Mucosa of descending colon (tissue), 3 donors: ENCODE data around the gene HIVEP1. TPM values are rescaled to one million over a fixed set of nuclear protein-coding genes. Genes with fewer than 3 reads are reported as not detected.

Experiments used
- ATAC-seq: fragments of 200-7000 bp; cut with Tn5 transposase; one replicate; pipeline ENCODE4 v1.9.1; 2020; ENCODE audit warnings: mild to moderate bottlenecking, moderate library complexity
- DNase-seq, 3 donors: peaks; one replicate each; pipeline ENCODE4 v3.0.0-alpha.2; 2020
- H3K36me3 ChIP-seq: fragments of 200-600 bp; one replicate; pipeline ENCODE4 v1.8.0; 2021; ENCODE audit warnings: low read depth, mild to moderate bottlenecking
- H3K4me1 ChIP-seq: fragments of 200-600 bp; one replicate; pipeline ENCODE4 v1.8.0; 2021; ENCODE audit warnings: low read depth, mild to moderate bottlenecking
- H3K4me3 ChIP-seq: fragments of 200-600 bp; one replicate; pipeline ENCODE4 v1.8.0; 2021; ENCODE audit warnings: mild to moderate bottlenecking
- H3K9me3 ChIP-seq: fragments of 200-600 bp; one replicate; pipeline ENCODE4 v1.8.0; 2021; ENCODE audit warnings: mild to moderate bottlenecking
- CTCF ChIP-seq: fragments of 200-600 bp; IDR thresholded peaks from one replicate; pipeline ENCODE4 v1.8.0; 2022; ENCODE audit warnings: antibody characterized with exemption, mild to moderate bottlenecking
- intact Hi-C, 2 donors: fragments of 100-400 bp; cut with DNase I in 1 of 2; cut with micrococcal nuclease in 1 of 2; formaldehyde crosslinking; loops; one replicate each; pipeline versions ENCODE4 v1.11.0 to v1.11.1; 2022; cut with DNase I, micrococcal nuclease
- total RNA-seq, 3 donors: library from RNA; stranded (reverse); fragmentation: NEBNext Ultra II Directional in 2 of 3; extraction: Animal tissue kit (Norgen Biotek cat#: 25700) in 2 of 3; gene quantifications; one replicate each; pipeline versions ENCODE4 v1.2.1 to v1.2.4, GENCODE V29; 2021 to 2023
- donor health status: DM: no; HTN: no; CAD: no; lungs with moderate emphysema.
- donor health status: DM: no; HTN: no; CAD: no.
- donor health status: DM: no; HTN: yes; CAD: no.

The HIVEP1 gene
- total RNA-seq, 3 donors from 2014 or later: 27.6 to 37.3 (median 35.8) TPM

GRCh38 chr6:12049165-12049564 lies 37.1 kb downstream of the HIVEP1 start:
- no peak for TF ChIP-seq CTCF
- Histone ChIP-seq H3K36me3 (no peaks in the 10 kb centered on the region), H3K4me1 (no peaks in the 10 kb centered on the region), H3K9me3 (no peaks in the 10 kb centered on the region), H3K4me3 (no peak overlapping the region)
- ATAC-seq (no peak), DNase-seq (no peak)
- intact Hi-C loops: no loop called here

DNA sequence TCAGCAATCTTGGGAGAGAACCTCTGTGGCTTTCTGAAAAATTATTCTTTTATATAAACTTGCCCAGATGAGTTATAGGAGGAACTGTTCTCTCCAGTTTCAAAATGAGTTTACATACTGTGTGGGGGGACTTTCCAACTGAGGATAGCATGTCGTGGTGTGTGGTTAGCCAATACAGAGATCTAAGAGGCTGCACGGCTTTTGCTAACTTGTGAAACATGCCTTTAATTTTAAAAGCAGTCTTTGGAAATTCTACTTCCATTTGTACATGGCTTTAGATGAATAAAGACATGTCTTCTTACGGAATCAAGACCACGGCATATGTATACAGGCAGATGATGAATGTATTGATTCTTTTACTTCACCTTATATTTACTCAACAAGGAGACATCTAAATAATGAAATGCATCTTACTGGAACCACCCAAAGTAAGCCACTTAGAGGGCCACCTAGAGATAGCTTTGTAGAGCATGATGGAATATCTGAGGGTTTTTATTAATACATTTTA lies 39.8 kb downstream of the HIVEP1 start:
- no peak for TF ChIP-seq CTCF
- intact Hi-C loops: no loop called here
- H3K9me3 ChIP-seq: no peaks in the 10 kb centered on the region
- DNase-seq (peak in 1 of 3 donors; percentile 44), ATAC-seq (peak; percentile 84)
- H3K4me3 ChIP-seq: no peak overlapping the region
- H3K36me3 ChIP-seq: no peaks in the 10 kb centered on the region
- no peaks in the 10 kb centered on the region for H3K4me1 ChIP-seq

GRCh38 chr6:12058172-12058961 lies 46.3 kb downstream of the HIVEP1 start:
- Histone ChIP-seq H3K4me1 (no peaks in the 10 kb centered on the region), H3K9me3 (no peaks in the 10 kb centered on the region), H3K36me3 (no peaks in the 10 kb centered on the region), H3K4me3 (no peak overlapping the region)
- TF ChIP-seq CTCF: no peak
- ATAC-seq: peak; percentile 61
- intact Hi-C loops: no loop called here
- DNase-seq: peak in 1 of 3 donors; percentile 33

DNA sequence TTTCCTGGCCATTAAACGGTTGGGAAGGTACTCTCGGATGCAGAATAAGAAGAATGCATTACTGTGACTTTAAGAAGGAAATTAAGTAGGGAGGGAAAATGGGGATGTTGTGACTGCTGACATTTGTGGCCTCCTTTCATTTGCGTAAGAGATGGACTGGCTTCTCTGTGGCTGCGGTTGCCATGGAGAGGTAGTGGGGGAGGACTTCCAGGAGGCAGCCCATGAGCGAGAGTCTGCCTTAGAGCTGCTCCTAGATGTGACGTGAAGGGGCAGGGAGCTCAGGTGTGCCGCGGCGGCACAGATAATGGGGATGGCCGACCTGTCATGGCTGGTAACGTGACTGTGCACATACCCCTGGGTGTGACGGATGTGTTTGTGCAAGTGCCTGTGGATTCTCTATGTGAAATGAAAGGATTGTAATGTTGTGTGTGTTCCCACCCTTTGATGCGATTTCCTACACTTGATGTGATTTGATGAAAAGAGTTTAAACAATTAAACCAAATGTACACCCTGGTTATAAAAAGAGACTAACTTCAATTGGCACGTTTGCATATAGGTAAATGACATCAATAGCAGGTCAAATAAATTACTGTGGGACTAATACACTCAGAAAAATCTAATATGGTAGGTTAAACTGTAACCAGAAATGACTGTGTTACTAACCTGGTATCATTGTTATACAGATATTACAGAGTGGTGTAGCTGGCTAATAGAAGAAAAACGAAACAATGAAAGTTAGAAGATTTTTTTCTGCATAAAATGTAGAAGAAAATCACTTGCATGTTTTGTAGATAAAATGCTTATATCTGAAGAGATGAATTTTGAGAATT lies 48.9 kb downstream of the HIVEP1 start:
- intact Hi-C loops: no loop called here
- H3K4me3 ChIP-seq: no peak overlapping the region
- no peaks in the 10 kb centered on the region for H3K4me1 ChIP-seq
- H3K36me3 ChIP-seq: no peaks in the 10 kb centered on the region
- DNase-seq: peak; percentile 58 to 83 (median 68)
- no peak for TF ChIP-seq CTCF
- no peaks in the 10 kb centered on the region for H3K9me3 ChIP-seq
- ATAC-seq: peak; percentile 88

DNA sequence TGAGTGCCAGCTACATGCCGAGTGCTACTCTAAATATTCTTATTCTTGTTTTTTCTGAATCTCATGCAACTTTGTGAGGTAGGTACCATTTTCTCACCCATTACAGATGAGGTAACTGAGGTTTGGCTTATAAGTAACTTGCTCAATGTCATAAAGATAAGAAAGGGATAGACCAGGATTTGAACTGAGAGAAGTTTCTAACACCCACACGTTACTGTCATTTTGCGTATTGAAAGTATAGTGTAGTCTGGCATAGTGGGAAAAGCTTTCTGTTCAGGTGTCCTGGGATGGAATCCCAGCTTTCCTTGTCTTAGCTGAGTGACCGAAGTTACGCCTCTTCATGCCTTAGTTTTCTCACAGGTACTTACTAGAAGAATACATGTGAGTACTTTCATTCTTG lies 50.5 kb downstream of the HIVEP1 start:
- H3K4me3 ChIP-seq: no peak overlapping the region
- no peaks in the 10 kb centered on the region for H3K9me3 ChIP-seq
- no peak for ATAC-seq
- intact Hi-C loops: no loop called here
- no peaks in the 10 kb centered on the region for H3K36me3 ChIP-seq
- no peak for TF ChIP-seq CTCF
- H3K4me1 ChIP-seq: no peaks in the 10 kb centered on the region
- no peak for DNase-seq
